ENCODE results near the gene LINGO4.

The LINGO4 gene, protein sequence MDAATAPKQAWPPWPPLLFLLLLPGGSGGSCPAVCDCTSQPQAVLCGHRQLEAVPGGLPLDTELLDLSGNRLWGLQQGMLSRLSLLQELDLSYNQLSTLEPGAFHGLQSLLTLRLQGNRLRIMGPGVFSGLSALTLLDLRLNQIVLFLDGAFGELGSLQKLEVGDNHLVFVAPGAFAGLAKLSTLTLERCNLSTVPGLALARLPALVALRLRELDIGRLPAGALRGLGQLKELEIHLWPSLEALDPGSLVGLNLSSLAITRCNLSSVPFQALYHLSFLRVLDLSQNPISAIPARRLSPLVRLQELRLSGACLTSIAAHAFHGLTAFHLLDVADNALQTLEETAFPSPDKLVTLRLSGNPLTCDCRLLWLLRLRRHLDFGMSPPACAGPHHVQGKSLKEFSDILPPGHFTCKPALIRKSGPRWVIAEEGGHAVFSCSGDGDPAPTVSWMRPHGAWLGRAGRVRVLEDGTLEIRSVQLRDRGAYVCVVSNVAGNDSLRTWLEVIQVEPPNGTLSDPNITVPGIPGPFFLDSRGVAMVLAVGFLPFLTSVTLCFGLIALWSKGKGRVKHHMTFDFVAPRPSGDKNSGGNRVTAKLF

DNA sequence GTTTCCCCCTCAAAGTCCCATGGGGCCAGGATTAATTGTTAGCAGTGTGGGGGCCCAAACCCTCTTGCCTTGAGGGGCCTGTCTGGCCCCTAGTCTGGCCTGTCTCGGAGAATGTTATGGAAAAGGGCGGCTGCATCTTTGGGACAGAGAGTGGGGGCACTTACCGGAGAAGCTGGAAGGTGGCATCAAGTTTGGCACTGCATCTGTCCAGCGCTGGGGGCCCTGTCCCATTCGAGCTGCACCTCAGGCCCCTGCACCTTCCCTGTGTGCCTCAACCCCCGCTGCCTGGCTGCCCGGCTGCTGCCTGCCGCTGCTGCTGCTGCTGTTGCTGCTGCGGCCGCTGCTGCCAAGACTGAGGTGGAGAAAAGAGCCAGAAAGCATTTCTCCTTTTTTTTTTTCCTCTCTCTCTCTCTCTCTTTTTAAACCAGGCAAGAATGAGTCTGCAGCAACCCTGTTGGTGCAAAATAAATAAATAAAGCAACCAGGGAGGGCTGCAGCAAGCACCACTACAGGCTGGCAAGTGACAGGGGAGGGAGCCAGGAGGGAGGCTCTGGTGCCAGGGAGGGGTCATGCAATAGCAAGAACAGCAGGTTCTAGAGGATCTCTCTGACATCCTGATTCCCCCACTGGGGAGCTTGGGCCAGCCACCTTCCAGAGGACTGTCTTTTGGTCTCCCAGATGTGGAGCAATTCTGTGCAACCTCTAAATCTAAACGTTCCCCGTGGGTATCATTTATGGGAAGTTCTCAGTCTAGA, at the start of gene LINGO4:
Gene LINGO4, minus strand, starts transcription at position 354 of the 755 bp plus-strand sequence. CDS start 2,715 bp downstream, outside the sequence.
- DNase-seq, result no peak

DNA sequence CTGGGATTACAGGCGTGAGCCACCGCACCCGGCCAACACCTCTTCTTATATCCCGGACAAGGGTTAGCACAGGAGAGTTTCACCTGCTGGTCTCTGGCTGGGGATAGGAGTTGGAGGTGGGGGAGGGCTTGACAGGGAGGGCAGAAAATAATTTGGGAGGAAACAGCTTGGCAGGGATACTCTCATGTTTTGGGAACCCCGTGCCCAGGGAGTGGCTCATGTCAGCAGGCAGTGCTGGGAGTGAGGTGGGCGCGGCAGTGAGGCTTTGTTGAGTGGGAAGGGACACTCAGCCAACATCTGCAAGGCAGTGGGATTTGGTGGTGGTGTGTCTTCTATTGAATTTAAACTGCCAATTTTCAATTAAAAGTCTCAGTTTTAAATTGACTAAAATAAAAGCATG, 49.4 kb upstream of the LINGO4 start:
- no peak for DNase-seq

GRCh38 chr1:151853411-151853943, 48.3 kb upstream of the LINGO4 start, which contains the start of gene THEM5:
Gene THEM5, minus strand, starts transcription at chr1:151853712. Its CDS starts 147 bp downstream, at chr1:151853565.
- DNase-seq, result no peak

GRCh38 chr1:151852733-151853132, 47.5 kb upstream of the LINGO4 start:
- no peak for DNase-seq

- DNase-seq, result no peak
Observed at GRCh38 chr1:151851886-151852285, 46.7 kb upstream of the LINGO4 start.

- DNase-seq, result no peak
Observed at GRCh38 chr1:151849871-151850270, 44.7 kb upstream of the LINGO4 start.

GRCh38 chr1:151849126-151849525, 43.9 kb upstream of the LINGO4 start:
- DNase-seq, result no peak

DNA sequence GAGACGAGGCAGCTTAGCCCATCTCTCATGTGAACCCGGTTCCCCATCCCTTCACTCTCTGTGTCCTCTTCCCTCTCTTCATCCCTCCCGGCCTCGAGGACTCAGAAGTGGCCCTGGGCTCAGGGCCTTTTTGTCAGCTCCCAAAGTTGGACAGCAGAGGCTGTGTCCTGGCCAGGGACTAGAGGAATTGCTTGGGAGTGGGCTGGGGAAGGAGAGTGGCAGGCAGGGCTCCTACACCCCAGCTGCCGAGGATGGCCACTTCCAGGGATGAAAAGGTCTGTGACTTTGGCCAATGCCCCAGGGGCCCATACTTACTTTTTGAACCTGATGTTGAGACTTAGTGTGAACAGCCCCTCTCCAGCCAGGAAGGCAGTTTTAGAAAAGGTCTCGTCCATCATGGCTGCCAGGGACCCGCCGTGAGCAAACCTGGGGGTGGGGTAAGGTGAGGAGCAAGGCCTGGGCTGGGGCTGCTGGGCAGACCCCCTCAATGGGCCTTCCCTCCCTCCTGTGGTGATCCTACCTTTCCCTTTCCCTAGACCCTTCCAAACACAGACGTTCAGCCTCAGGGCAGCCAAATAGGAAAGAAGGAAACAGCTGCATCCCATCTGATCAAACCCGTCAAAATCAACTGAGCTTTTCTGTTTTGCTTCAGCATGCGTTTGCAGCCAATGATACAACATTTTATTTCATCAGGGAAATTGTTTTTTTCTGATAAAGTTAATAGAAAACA, 42.8 kb upstream of the LINGO4 start:
- no peak for DNase-seq

- no peak for DNase-seq
Observed at GRCh38 chr1:151846686-151847237, 41.5 kb upstream of the LINGO4 start.

GRCh38 chr1:151846062-151846568, 40.9 kb upstream of the LINGO4 start:
- no peak for DNase-seq

DNA sequence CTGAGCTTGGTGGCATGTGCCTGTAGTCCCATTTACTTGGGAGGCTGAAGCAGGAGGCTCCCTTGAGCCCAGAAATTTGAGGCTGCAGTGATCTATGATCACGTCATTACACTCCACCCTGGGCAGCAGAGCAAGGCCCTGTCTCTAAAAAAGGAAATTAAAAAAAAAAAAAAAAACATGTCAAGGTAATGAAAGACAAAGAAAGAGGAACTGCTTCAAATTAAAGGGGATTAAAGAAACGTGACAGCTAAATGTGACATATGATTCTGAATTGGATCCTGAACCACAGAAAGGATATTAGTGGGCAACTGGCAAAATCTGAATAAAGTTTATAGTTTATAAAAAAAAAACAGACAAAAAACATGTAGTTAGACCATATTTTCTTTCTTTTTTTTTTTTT, 38.2 kb upstream of the LINGO4 start:
- DNase-seq, result no peak

GRCh38 chr1:151841141-151841540, 35.9 kb upstream of the LINGO4 start:
- no peak for DNase-seq

- DNase-seq, result no peak
Observed at GRCh38 chr1:151840421-151840820, 35.2 kb upstream of the LINGO4 start.

DNA sequence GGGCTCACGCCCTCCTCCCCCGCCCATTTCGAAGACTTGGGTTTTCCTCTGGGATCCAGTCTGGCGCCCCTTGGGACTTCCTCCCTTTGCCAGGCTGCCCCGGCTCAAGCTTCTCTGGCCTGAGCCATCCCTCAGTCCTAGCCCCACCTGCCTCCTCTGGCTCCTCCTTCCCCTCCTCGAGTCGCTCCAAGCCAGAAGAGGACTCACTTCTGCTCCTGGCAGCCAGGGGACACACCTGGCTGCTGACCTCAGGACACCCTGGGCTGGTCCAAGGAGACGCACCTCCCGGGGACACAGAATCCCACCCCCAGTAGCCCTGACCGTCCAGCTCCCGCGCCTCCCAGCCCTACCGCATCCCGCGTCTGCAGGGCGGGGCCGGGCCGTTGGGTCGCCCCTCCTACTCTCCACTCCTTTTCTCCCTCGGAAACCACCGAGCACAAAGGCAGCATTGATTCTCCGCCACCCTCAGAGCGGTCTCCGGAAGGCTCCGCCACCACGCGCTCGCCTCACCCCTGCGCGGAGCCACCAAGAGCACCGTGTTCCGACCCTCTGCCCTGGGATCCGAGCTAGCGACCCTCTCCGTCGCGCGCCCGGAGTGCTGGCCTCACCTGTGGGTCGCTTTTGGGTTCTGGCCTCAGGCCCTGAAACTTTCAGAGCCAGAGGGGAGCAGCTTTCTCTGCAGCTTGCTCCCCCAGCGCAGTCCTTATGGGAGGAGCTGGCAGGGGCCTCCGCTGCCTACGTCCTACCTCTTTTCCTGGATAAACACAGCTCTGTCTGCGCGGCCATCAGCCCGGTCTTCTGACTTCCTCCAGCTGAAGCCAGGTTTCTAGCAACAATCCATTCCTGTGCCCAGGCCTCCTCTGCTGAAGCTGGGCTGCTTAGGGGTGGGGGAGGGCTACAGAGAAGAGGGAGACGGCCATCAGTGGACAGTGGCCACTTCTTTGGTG, 34.5 kb upstream of the LINGO4 start, which contains the start of gene C2CD4D:
Gene C2CD4D, minus strand, starts transcription at position 364 of the 947 bp plus-strand sequence. CDS start 831 bp downstream, outside the sequence.
- DNase-seq, result peak; percentile 78

GRCh38 chr1:151839082-151839412, 33.8 kb upstream of the LINGO4 start:
- no peak for DNase-seq

- DNase-seq, result no peak
Observed at GRCh38 chr1:151838222-151839081, 33.2 kb upstream of the LINGO4 start.

GRCh38 chr1:151837884-151838221, 32.6 kb upstream of the LINGO4 start:
- no peak for DNase-seq

DNA sequence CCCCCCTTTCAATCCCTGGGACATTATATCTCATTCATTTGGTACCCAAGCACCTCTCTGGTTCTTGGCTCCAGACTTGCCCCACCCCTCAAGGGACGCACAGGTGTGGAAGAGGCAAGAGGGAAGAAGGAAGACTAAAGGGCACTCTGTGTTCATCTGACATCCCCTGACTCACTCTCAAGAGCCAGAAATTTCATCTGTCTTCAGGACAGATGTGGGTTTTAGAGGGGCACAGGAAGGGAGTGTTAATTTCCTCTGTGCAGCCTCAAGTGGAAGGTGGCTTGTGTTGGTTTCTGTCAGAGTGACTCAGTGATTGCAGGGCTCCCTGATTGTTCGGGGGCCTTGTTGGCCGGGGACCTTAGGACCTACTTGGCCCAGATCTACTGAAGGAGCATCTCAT, 32.0 kb upstream of the LINGO4 start:
- no peak for DNase-seq

- no peak for DNase-seq
Observed at GRCh38 chr1:151835596-151835995, 30.4 kb upstream of the LINGO4 start.

DNA sequence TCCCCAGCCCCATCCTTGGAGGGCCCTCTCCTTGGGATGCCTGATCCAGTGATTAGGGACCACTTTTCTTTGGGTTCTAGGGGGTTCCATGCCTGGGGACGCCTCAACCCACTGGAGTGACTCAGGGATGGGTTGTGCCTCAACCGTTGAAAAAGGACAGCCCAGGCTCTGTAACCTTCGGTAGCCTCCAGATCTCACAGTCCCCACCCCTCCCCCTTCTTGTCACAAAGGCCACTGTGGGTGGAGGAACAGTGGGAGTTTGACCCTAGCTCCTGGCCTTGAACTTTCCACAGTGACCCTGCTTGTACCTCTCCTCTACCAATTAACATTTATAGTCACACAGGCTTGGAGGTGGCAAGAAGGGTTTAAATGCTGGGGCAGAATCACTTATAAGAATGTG, 29.0 kb upstream of the LINGO4 start:
- DNase-seq, result no peak
